Smooth muscle cell (in vitro differentiated cells): ENCODE measurements around the gene NDUFS4. TPM values are rescaled to one million over a fixed set of nuclear protein-coding genes. Genes with fewer than 3 reads are reported as not detected.

ENCODE experiments used
- DNase-seq: peaks from one replicate; lab custom pipeline; 2025; ENCODE audit not compliant: unreplicated experiment; lab: John Stamatoyannopoulos, UW
- H2AFZ ChIP-seq: fragments of 200-600 bp; sonication (generic); 2 replicates; pipeline ENCODE4 v1.6.0; 2016; ENCODE audit warnings: antibody characterized with exemption, low read depth, mild to moderate bottlenecking
- H3F3A ChIP-seq: fragments of 200-600 bp; sonication (generic); 2 replicates; pipeline ENCODE4 v1.6.0; 2017; ENCODE audit warnings: antibody characterized with exemption, low read depth
- H3K27ac ChIP-seq: fragments of 200-600 bp; sonication (generic); 2 replicates; pipeline ENCODE4 v1.5.1; 2016; ENCODE audit warnings: low read depth, mild to moderate bottlenecking
- H3K27me3 ChIP-seq: fragments of 200-600 bp; sonication (generic); 2 replicates; pipeline ENCODE4 v1.6.1; 2016; ENCODE audit warnings: low read depth, mild to moderate bottlenecking
- H3K36me3 ChIP-seq: fragments of 200-600 bp; sonication (generic); 2 replicates; pipeline ENCODE4 v1.5.1; 2016; ENCODE audit warnings: low read depth
- H3K4me1 ChIP-seq: fragments of 200-600 bp; sonication (generic); 2 replicates; pipeline ENCODE4 v1.5.1; 2016; ENCODE audit warnings: low read depth
- H3K4me2 ChIP-seq: fragments of 200-600 bp; sonication (generic); 2 replicates; pipeline ENCODE4 v1.6.0; 2016; ENCODE audit warnings: mild to moderate bottlenecking
- H3K4me3 ChIP-seq: fragments of 200-600 bp; sonication (generic); 2 replicates; pipeline ENCODE4 v1.5.1; 2016; ENCODE audit warnings: mild to moderate bottlenecking
- H3K79me2 ChIP-seq: fragments of 200-600 bp; sonication (generic); 2 replicates; pipeline ENCODE4 v1.6.0; 2016; ENCODE audit warnings: low read depth, mild to moderate bottlenecking
- H3K9ac ChIP-seq: fragments of 200-600 bp; sonication (generic); 2 replicates; pipeline ENCODE4 v1.6.0; 2016; ENCODE audit warnings: low read depth
- H3K9me3 ChIP-seq: fragments of 200-600 bp; sonication (generic); replicated peaks from 2 replicates; pipeline ENCODE4 v1.5.1; 2016; ENCODE audit warnings: low read depth
- H4K20me1 ChIP-seq: fragments of 200-600 bp; sonication (generic); 2 replicates; pipeline ENCODE4 v1.6.0; 2016; ENCODE audit warnings: low read depth
- WGBS: methylation state at CpG from one replicate; pipeline ENCODE4 v1.1.7; 2016; ENCODE audit warnings: low lambda C conversion rate; 5-methylcytosine and 5-hydroxymethylcytosine counted together
- polyA plus RNA-seq: library from polyadenylated mRNA; unstranded; fragments of >200 nt; fragmentation: Nextera tagmentation; extraction: Ambion mirVana; gene quantifications from 2 replicates; pipeline ENCODE4 v1.2.1, GENCODE V29; 2016
- total RNA-seq: library from RNA; depleted of rRNA; stranded (reverse); fragments of >200 nt; gene quantifications from 2 replicates; pipeline ENCODE4 v1.2.3, GENCODE V29; 2014
- TF ChIP-seq, protein P1 (sequence below): fragments of 200-600 bp; sonication (generic); IDR thresholded peaks from 2 replicates; pipeline ENCODE4 v1.5.1; 2017; ENCODE audit warnings: borderline replicate concordance, mild to moderate bottlenecking, antibody characterized with exemption; ENCODE audit not compliant: insufficient read depth, poor library complexity, severe bottlenecking

NDUFS4 gene
- total and polyA plus RNA-seq, 2 experiments from 2014 or later = 182 to 218 TPM

GRCh38 chr5:53556001-53556400 lies 4.4 kb upstream of the NDUFS4 start:
- Histone ChIP-seq H3K4me2 (no peak overlapping the region), H3K9me3 (no peaks in the 10 kb centered on the region), H3K4me1 (peaks cover 5% of the 10 kb centered on the region), H3F3A (no peaks in the 10 kb centered on the region), H3K79me2 (peaks cover 5% of the 10 kb centered on the region), H2AFZ (no peak overlapping the region), H3K9ac (no peak overlapping the region), H3K36me3 (no peaks in the 10 kb centered on the region), H3K4me3 (no peak overlapping the region), H3K27me3 (no peaks in the 10 kb centered on the region), H4K20me1 (no peaks in the 10 kb centered on the region), H3K27ac (no peak overlapping the region)
- DNase-seq = no peak
- TF ChIP-seq, protein P1, sequence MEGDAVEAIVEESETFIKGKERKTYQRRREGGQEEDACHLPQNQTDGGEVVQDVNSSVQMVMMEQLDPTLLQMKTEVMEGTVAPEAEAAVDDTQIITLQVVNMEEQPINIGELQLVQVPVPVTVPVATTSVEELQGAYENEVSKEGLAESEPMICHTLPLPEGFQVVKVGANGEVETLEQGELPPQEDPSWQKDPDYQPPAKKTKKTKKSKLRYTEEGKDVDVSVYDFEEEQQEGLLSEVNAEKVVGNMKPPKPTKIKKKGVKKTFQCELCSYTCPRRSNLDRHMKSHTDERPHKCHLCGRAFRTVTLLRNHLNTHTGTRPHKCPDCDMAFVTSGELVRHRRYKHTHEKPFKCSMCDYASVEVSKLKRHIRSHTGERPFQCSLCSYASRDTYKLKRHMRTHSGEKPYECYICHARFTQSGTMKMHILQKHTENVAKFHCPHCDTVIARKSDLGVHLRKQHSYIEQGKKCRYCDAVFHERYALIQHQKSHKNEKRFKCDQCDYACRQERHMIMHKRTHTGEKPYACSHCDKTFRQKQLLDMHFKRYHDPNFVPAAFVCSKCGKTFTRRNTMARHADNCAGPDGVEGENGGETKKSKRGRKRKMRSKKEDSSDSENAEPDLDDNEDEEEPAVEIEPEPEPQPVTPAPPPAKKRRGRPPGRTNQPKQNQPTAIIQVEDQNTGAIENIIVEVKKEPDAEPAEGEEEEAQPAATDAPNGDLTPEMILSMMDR = no peak

- Histone ChIP-seq H3K27me3 (no peaks in the 10 kb centered on the region), H4K20me1 (peaks cover 6% of the 10 kb centered on the region), H3K79me2 (peaks cover 19% of the 10 kb centered on the region), H3K4me1 (peaks cover 17% of the 10 kb centered on the region), H3K4me3 (no peak overlapping the region), H2AFZ (no peak overlapping the region), H3F3A (no peaks in the 10 kb centered on the region), H3K9ac (no peak overlapping the region), H3K9me3 (no peaks in the 10 kb centered on the region), H3K4me2 (no peak overlapping the region), H3K27ac (no peak overlapping the region), H3K36me3 (no peaks in the 10 kb centered on the region)
- WGBS = 63% methylated on average over 2 of the region's 2 CpGs
- no peak for DNase-seq
- TF ChIP-seq, protein P1 = no peak
These were observed 3.1 kb upstream of the NDUFS4 start for GRCh38 chr5:53557386-53557785.

DNA sequence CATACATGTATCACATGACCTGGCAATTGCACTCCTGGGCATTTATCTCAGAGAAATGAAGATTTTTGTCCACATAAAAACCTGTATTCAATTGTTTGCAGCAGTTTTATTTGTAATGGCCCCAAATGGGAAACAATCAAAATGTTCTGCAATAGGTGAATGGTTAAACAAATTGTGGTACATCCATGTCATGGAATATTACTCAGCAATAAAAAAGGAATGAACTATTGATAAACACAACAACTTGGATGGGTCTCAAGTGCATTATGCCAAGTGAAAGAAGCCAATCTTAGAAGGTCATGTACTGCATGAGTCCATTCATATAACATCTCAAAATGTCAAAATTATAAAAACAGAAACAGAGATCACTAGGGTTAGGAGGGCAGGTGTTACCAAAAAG lies 1.5 kb upstream of the NDUFS4 start:
- Histone ChIP-seq H3K79me2 (peaks cover 35% of the 10 kb centered on the region), H3K36me3 (no peaks in the 10 kb centered on the region), H4K20me1 (peaks cover 9% of the 10 kb centered on the region), H3K9me3 (no peaks in the 10 kb centered on the region), H3K4me3 (no peak overlapping the region), H3K4me1 (peaks cover 17% of the 10 kb centered on the region), H3F3A (no peaks in the 10 kb centered on the region), H3K27me3 (no peaks in the 10 kb centered on the region), H3K27ac (no peak overlapping the region), H2AFZ (peak overlapping the region; percentile 88), H3K9ac (no peak overlapping the region), H3K4me2 (no peak overlapping the region)
- TF ChIP-seq, protein P1 = no peak
- no peak for DNase-seq

- Histone ChIP-seq H3K36me3 (no peaks in the 10 kb centered on the region), H3K9ac (peak overlapping the region; percentile 83), H2AFZ (peak overlapping the region; percentile 88), H3K9me3 (no peaks in the 10 kb centered on the region), H3K4me3 (peak overlapping the region; percentile 79), H3K4me2 (peak overlapping the region; percentile 96), H4K20me1 (peaks cover 20% of the 10 kb centered on the region), H3K27ac (peak overlapping the region; percentile 63), H3K79me2 (peaks cover 46% of the 10 kb centered on the region), H3K27me3 (no peaks in the 10 kb centered on the region), H3K4me1 (peaks cover 17% of the 10 kb centered on the region), H3F3A (no peaks in the 10 kb centered on the region)
- TF ChIP-seq, protein P1 = no peak
- DNase-seq = no peak
- WGBS = 49% methylated on average over 5 of the region's 5 CpGs
These were observed 411 bp upstream of the NDUFS4 start for GRCh38 chr5:53560028-53560427.
